A172 (cell line): ENCODE measurements around the gene ESM1. TPM values are rescaled to one million over a fixed set of nuclear protein-coding genes. Genes with fewer than 3 reads are reported as not detected.
A peak's percentile ranks its signal among the peaks of the same experiment; 100 is the strongest.

Source experiments
- DNase-seq: peaks from one replicate; pipeline ENCODE4 v3.0.0-alpha.2; 2015; ENCODE audit warnings: low spot score
- total RNA-seq: library from RNA; depleted of rRNA; stranded (reverse); fragments of >200 nt; shearing (Covaris generic); gene quantifications from 2 replicates; pipeline ENCODE4 v1.2.3, GENCODE V29; 2014; rRNA removed

ESM1 gene
- total RNA-seq, 1 experiment from 2014 or later = 1.4 TPM

GRCh38 chr5:54986269-54986654 is 869 bp upstream of the ESM1 start:
- DNase-seq = peak; percentile 30

- DNase-seq = no peak
Observed at GRCh38 chr5:54981928-54982327, 3.5 kb downstream of the ESM1 start.

GRCh38 chr5:54975701-54976100 is 9.7 kb downstream of the ESM1 start:
- DNase-seq = no peak

- DNase-seq = no peak
Observed at GRCh38 chr5:54969856-54970828, 15.3 kb downstream of the ESM1 start.

DNA sequence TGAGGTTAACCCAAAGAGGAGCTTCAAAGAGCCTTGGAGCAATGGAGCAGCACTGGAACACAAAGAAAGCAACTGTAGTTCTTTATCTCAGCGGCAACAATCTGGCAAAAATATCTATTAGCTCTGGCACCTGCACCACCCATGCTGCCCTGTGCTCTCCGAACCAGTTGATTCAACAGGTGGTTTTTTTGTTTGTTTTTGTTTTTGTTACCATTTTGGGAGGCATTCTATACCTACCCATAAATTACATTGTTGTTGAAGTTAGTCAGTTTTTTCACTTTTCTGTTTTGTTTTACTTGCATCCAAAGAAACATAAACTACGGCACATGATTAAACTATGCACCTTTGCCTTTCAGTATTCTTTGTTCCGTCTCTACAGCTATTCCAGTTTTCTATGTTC is 16.2 kb downstream of the ESM1 start:
- no peak for DNase-seq

- no peak for DNase-seq
Observed at GRCh38 chr5:54965806-54966205, 19.6 kb downstream of the ESM1 start.

DNA sequence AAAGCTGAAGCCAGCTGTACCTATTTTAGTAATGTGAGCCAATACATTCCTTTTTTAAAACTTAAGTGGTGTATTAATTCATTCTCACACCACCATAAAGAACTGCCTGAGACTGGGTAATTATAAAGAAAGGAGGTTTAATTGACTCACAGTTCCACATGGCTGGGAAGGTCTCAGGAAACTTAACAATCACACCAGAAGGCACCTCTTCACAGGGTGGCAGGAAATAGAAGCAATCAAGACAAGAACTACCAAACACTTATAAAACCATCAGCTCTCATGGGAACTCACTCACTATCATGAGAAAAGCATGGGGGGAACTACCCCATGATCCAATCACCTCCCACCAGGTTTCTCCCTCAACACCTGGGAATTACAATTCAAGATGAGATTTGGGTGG is 21.0 kb downstream of the ESM1 start:
- no peak for DNase-seq

- no peak for DNase-seq
Observed at GRCh38 chr5:54959673-54960418, 25.5 kb downstream of the ESM1 start.

DNA sequence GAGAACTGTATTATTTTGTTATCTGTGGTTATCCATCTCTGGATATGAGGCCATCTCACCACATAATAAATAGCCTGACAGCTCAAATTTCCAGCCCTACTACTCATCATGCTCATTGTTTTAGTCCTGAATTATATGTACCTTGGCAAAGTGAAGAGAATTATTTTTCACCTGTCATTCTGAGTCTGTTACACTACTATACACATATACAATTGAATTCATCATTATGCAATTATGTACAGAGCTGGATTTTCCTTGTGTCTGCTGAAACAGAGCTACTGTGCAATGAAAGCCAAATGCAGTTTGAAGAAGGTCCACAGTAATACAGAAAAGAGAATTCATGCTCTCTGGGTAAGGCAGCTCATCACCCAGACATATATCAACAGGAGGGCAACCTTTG is 28.5 kb downstream of the ESM1 start:
- DNase-seq = no peak

- DNase-seq = no peak
Observed at GRCh38 chr5:54947187-54947586, 38.2 kb downstream of the ESM1 start.

DNA sequence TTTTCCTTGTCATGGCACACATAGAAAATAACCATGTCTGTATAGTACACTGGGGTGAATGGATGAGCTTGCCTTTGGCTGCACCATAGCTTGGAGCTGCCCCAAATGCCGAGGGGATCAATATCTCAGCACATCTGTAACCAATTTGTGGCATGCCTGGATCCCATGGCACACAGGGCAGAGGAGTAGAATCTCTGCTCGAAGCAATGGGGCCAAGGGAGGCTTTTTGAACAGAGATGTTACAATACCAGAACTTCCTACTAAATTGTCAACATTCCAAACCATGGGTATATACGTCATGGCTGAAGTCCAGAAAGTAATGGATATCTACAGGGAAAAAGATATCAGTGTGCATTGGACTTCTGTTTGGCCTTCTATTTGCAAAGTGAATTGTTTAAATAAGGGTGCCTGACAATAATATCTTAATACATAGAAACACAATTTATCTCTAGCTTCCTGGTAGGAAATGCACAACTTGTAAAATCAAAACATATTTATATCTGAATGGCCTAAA is 39.0 kb downstream of the ESM1 start:
- DNase-seq = no peak

- DNase-seq = peak; percentile 48
Observed at GRCh38 chr5:54944364-54944763, 41.0 kb downstream of the ESM1 start.

DNA sequence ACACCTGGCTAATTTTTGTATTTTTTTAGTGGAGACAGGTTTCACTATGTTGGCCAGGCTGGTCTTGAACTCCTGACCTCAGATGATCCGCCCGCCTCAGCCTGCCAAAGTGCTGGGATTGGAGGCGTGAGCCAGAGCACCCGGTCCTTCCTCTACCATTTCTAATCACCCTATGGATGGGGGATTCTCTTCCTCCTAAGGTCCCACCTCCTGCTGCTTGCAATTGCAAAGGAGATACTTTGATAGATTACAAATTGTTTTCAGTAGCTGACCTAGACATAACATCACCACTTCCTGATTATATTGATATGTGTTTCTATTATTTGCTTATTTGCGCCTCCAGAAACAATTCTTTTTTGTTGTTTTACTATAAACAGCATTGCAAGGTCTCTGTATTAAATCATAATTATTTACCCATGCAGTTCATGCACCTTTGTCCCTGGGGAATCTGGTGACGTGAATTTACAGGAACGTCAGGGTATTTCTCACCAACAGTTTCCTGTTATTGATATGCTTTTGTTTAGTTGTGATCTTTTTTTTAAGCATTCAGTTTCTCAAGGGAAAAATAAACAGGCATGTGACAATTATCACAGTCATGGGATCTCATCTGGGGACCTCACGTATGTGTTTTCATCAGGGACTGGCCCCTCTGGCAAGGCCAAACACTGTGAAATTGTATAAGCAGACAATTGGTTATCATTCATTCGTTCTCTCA is 43.2 kb downstream of the ESM1 start:
- DNase-seq = no peak

DNA sequence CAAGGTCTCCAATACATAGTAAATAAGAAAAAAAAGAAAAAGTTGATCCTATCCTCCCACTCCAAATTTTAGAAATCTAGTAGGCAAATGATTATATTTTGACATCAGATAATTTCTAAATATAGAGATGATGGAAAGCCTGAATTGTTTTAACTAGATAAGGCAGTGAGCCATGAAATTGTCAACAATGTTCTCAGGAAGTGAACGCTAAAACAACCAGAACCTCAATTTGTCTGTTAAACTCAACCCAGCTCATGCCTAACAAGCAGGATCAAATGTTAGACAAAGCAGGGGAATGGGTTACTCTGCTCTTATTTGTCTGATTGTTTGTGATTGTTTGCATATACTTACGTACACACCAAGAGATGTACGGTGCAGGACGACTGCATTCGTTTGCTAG is 49.2 kb downstream of the ESM1 start:
- DNase-seq = no peak

DNA sequence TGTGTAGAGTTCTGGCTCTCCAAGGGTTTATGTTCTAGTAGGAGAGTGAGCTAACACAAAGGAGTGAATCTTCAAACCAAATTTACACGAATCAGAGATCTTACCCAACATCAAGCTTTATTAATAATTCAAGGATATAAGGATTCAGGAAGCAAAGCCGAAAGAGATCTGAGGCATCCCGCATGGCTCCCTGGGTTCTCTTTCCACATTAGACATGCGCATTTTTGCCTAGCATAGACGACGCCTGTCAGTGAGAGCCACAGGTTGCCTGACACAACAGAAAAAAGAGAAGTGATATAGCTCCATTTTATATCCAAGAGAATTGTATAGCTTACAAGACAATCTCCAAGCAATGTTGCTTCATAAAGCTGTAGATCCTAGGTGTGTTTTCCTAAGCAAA is 52.6 kb downstream of the ESM1 start:
- DNase-seq = no peak

DNA sequence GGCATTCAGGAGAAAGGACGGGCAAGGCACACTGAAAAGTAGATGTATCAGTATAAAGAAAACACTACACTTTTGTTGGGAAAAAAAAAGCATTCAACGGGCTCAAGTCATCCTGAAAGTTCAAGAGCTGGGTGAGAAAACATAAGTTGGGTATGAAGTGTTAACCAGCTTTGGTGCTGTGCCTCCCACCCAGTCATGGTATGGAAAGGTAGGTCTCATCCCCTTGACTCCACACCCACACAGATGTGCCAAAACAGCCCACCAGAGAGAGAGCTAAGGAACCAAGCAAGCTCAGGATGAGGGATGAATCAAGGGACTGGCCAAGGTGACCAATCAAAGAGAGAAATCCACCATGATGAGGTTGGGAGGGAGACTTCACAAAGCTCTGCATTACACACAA is 54.7 kb downstream of the ESM1 start:
- DNase-seq = no peak

Other genes starting within 250 kb of the ESM1 start
- not detected in 2 replicates for gene GZMK, start 38.7 kb upstream of the ESM1 start, total RNA-seq
- not detected in 2 replicates for gene GZMA, start 117.1 kb upstream of the ESM1 start, total RNA-seq
- gene GPX8, start 174.6 kb upstream of the ESM1 start, total RNA-seq = 112 and 132 TPM in 2 replicates
- 0.07 TPM in 1 of 2 replicates, not detected in the other for gene CDC20B, start 187.6 kb upstream of the ESM1 start, total RNA-seq
- 0.48 and 1.3 TPM in 2 replicates for gene MCIDAS, start 241.7 kb upstream of the ESM1 start, total RNA-seq
- 4.1 and 4.9 TPM in 2 replicates for gene CCNO, start 248.0 kb upstream of the ESM1 start, total RNA-seq